Smooth muscle cell (in vitro differentiated cells): ENCODE data around the gene DHCR7. TPM values are rescaled to one million over a fixed set of nuclear protein-coding genes. Genes with fewer than 3 reads are reported as not detected.

ENCODE experiments used
- DNase-seq: peaks from one replicate; lab custom pipeline; 2025; ENCODE audit not compliant: unreplicated experiment; lab: John Stamatoyannopoulos, UW
- H2AFZ ChIP-seq: fragments of 200-600 bp; sonication (generic); 2 replicates; pipeline ENCODE4 v1.6.0; 2016; ENCODE audit warnings: antibody characterized with exemption, low read depth, mild to moderate bottlenecking
- H3F3A ChIP-seq: fragments of 200-600 bp; sonication (generic); 2 replicates; pipeline ENCODE4 v1.6.0; 2017; ENCODE audit warnings: antibody characterized with exemption, low read depth
- H3K27ac ChIP-seq: fragments of 200-600 bp; sonication (generic); 2 replicates; pipeline ENCODE4 v1.5.1; 2016; ENCODE audit warnings: low read depth, mild to moderate bottlenecking
- H3K27me3 ChIP-seq: fragments of 200-600 bp; sonication (generic); 2 replicates; pipeline ENCODE4 v1.6.1; 2016; ENCODE audit warnings: low read depth, mild to moderate bottlenecking
- H3K36me3 ChIP-seq: fragments of 200-600 bp; sonication (generic); 2 replicates; pipeline ENCODE4 v1.5.1; 2016; ENCODE audit warnings: low read depth
- H3K4me1 ChIP-seq: fragments of 200-600 bp; sonication (generic); 2 replicates; pipeline ENCODE4 v1.5.1; 2016; ENCODE audit warnings: low read depth
- H3K4me2 ChIP-seq: fragments of 200-600 bp; sonication (generic); 2 replicates; pipeline ENCODE4 v1.6.0; 2016; ENCODE audit warnings: mild to moderate bottlenecking
- H3K4me3 ChIP-seq: fragments of 200-600 bp; sonication (generic); 2 replicates; pipeline ENCODE4 v1.5.1; 2016; ENCODE audit warnings: mild to moderate bottlenecking
- H3K79me2 ChIP-seq: fragments of 200-600 bp; sonication (generic); 2 replicates; pipeline ENCODE4 v1.6.0; 2016; ENCODE audit warnings: low read depth, mild to moderate bottlenecking
- H3K9ac ChIP-seq: fragments of 200-600 bp; sonication (generic); 2 replicates; pipeline ENCODE4 v1.6.0; 2016; ENCODE audit warnings: low read depth
- H3K9me3 ChIP-seq: fragments of 200-600 bp; sonication (generic); replicated peaks from 2 replicates; pipeline ENCODE4 v1.5.1; 2016; ENCODE audit warnings: low read depth
- H4K20me1 ChIP-seq: fragments of 200-600 bp; sonication (generic); 2 replicates; pipeline ENCODE4 v1.6.0; 2016; ENCODE audit warnings: low read depth
- CTCF ChIP-seq: fragments of 200-600 bp; sonication (generic); IDR thresholded peaks from 2 replicates; pipeline ENCODE4 v1.5.1; 2017; ENCODE audit warnings: borderline replicate concordance, mild to moderate bottlenecking, antibody characterized with exemption; ENCODE audit not compliant: insufficient read depth, poor library complexity, severe bottlenecking
- WGBS: methylation state at CpG from one replicate; pipeline ENCODE4 v1.1.7; 2016; ENCODE audit warnings: low lambda C conversion rate; 5-methylcytosine and 5-hydroxymethylcytosine counted together
- polyA plus RNA-seq: library from polyadenylated mRNA; unstranded; fragments of >200 nt; fragmentation: Nextera tagmentation; extraction: Ambion mirVana; gene quantifications from 2 replicates; pipeline ENCODE4 v1.2.1, GENCODE V29; 2016
- total RNA-seq: library from RNA; depleted of rRNA; stranded (reverse); fragments of >200 nt; gene quantifications from 2 replicates; pipeline ENCODE4 v1.2.3, GENCODE V29; 2014

Gene DHCR7
- total and polyA plus RNA-seq, 2 experiments from 2014 or later, result 50.1 to 99.1 TPM

- Histone ChIP-seq H4K20me1 (no peaks in the 10 kb centered on the region), H3K4me2 (no peak overlapping the region), H3F3A (no peaks in the 10 kb centered on the region), H3K79me2 (no peaks in the 10 kb centered on the region), H3K4me1 (no peaks in the 10 kb centered on the region), H3K4me3 (no peak overlapping the region), H3K27me3 (no peaks in the 10 kb centered on the region), H2AFZ (no peak overlapping the region), H3K9me3 (no peaks in the 10 kb centered on the region), H3K36me3 (no peaks in the 10 kb centered on the region), H3K9ac (no peak overlapping the region), H3K27ac (no peak overlapping the region)
- 99% methylated on average over 11 of the region's 11 CpGs for WGBS
- TF ChIP-seq CTCF, result no peak
- DNase-seq, result no peak
Observed at GRCh38 chr11:71478528-71478840, 30.3 kb upstream of the DHCR7 start.

GRCh38 chr11:71477641-71478527 is 29.7 kb upstream of the DHCR7 start:
- no peak for TF ChIP-seq CTCF
- Histone ChIP-seq H3K27ac (no peak overlapping the region), H3K9me3 (no peaks in the 10 kb centered on the region), H3K36me3 (no peaks in the 10 kb centered on the region), H3K4me2 (no peak overlapping the region), H3K4me3 (no peak overlapping the region), H3K27me3 (no peaks in the 10 kb centered on the region), H3K4me1 (no peaks in the 10 kb centered on the region), H3K79me2 (no peaks in the 10 kb centered on the region), H2AFZ (no peak overlapping the region), H4K20me1 (no peaks in the 10 kb centered on the region), H3K9ac (no peak overlapping the region), H3F3A (no peaks in the 10 kb centered on the region)
- no peak for DNase-seq
- WGBS, result 88% methylated on average over 25 of the region's 25 CpGs

- no peak for TF ChIP-seq CTCF
- Histone ChIP-seq H3K36me3 (no peaks in the 10 kb centered on the region), H3K4me3 (no peak overlapping the region), H3K9me3 (no peaks in the 10 kb centered on the region), H4K20me1 (no peaks in the 10 kb centered on the region), H2AFZ (no peak overlapping the region), H3K4me2 (no peak overlapping the region), H3K27ac (no peak overlapping the region), H3K79me2 (no peaks in the 10 kb centered on the region), H3K27me3 (no peaks in the 10 kb centered on the region), H3F3A (no peaks in the 10 kb centered on the region), H3K4me1 (no peaks in the 10 kb centered on the region), H3K9ac (no peak overlapping the region)
- WGBS, result 96% methylated on average over 34 of the region's 34 CpGs
- no peak for DNase-seq
Observed at GRCh38 chr11:71476926-71477640, 28.9 kb upstream of the DHCR7 start.
